SH-SY5Y (cell line): ENCODE results near the gene ZNF184.

Experiments used
- GATA2 ChIP-seq: IDR thresholded peaks from 2 replicates; pipeline ENCODE4 v1.6.1; 2011; ENCODE audit warnings: mild to moderate bottlenecking, low read depth, low read length
- GATA3 ChIP-seq: IDR thresholded peaks from 2 replicates; pipeline ENCODE4 v1.6.1; 2011; ENCODE audit warnings: low read depth, mild to moderate bottlenecking, low read length, moderate library complexity

- TF ChIP-seq GATA2 (no peak), GATA3 (no peak)
Observed at GRCh38 chr6:27414996-27415395, 57.9 kb downstream of the ZNF184 start.
